Epithelial cell of proximal tubule (primary cell): ENCODE measurements around the gene PROK1. TPM values are rescaled to one million over a fixed set of nuclear protein-coding genes. Genes with fewer than 3 reads are reported as not detected.

Experiments
- DNase-seq: peaks from one replicate; pipeline ENCODE4 v3.0.0-alpha.2; 2011; ENCODE audit warnings: low read depth
- H3K4me3 ChIP-seq: 2 replicates; pipeline ENCODE4 v1.5.1; 2011; ENCODE audit warnings: low read depth, mild to moderate bottlenecking, low read length
- CTCF ChIP-seq: conservative IDR thresholded peaks from 2 replicates; pipeline ENCODE4 v1.5.1; 2012; ENCODE audit warnings: low read depth, mild to moderate bottlenecking, low read length
- total RNA-seq: library from RNA; depleted of rRNA; stranded (reverse); fragments of >200 nt; gene quantifications from 2 replicates; pipeline ENCODE4 v1.2.3, GENCODE V29; 2015

The PROK1 gene
- total RNA-seq, 1 donor from 2014 or later, result not detected

- no peak overlapping the region for H3K4me3 ChIP-seq
- no peak for TF ChIP-seq CTCF
- no peak for DNase-seq
Measured at GRCh38 chr1:110502402-110503151, 51.6 kb downstream of the PROK1 start.

GRCh38 chr1:110503471-110503870 lies 52.5 kb downstream of the PROK1 start:
- DNase-seq, result no peak
- no peak overlapping the region for H3K4me3 ChIP-seq
- no peak for TF ChIP-seq CTCF

GRCh38 chr1:110504226-110504625 lies 53.3 kb downstream of the PROK1 start:
- H3K4me3 ChIP-seq, result no peak overlapping the region
- no peak for DNase-seq
- no peak for TF ChIP-seq CTCF

- DNase-seq, result no peak
- TF ChIP-seq CTCF, result no peak
Measured at GRCh38 chr1:110505596-110505995, 54.6 kb downstream of the PROK1 start.

GRCh38 chr1:110506541-110506940 lies 55.6 kb downstream of the PROK1 start:
- no peak for TF ChIP-seq CTCF
- H3K4me3 ChIP-seq, result no peak overlapping the region
- no peak for DNase-seq

More at GRCh38 chr1:110505596-110505995, 54.6 kb downstream of the PROK1 start:
- H3K4me3 ChIP-seq, result no peak overlapping the region

Other genes with a start within 250 kb of the PROK1 start
- gene KCNC4, start 240.8 kb upstream of the PROK1 start, total RNA-seq, result 2.1 and 4.2 TPM in 2 replicates
- 19.9 and 24.2 TPM in 2 replicates for gene RBM15, start 111.8 kb upstream of the PROK1 start, total RNA-seq
- 9.2 and 12.4 TPM in 2 replicates for gene SLC16A4, start 60.1 kb upstream of the PROK1 start, total RNA-seq
- gene LAMTOR5, start 43.5 kb upstream of the PROK1 start, total RNA-seq, result 181 and 206 TPM in 2 replicates
- not detected in 2 replicates for gene KCNA10, start 68.0 kb downstream of the PROK1 start, total RNA-seq
- not detected in 2 replicates for gene KCNA2, start 155.2 kb downstream of the PROK1 start, total RNA-seq
- not detected in 2 replicates for gene KCNA3, start 223.8 kb downstream of the PROK1 start, total RNA-seq